PC-3 (cell line): ENCODE results near the gene LAD1. TPM values are rescaled to one million over a fixed set of nuclear protein-coding genes. Genes with fewer than 3 reads are reported as not detected.
A peak's percentile ranks its signal among the peaks of the same experiment; 100 is the strongest.

ENCODE experiments used
- ATAC-seq: fragments of 200-7000 bp; cut with Tn5 transposase; 2 replicates; pipeline ENCODE4 v1.9.1; 2020; ENCODE audit warnings: mild to moderate bottlenecking, moderate library complexity
- BruUV-seq: library from RNA; stranded (reverse); fragments of 400-500 nt; replicated peaks from 2 replicates; lab custom pipeline; 2021; lab: Mats Ljungman, UMichigan
- CTCF ChIA-PET: fragments of 300-600 bp; sonication (Branson Sonifier 250); formaldehyde crosslinking; loops from one replicate; lab custom pipeline; 2022; ENCODE audit warnings: antibody characterized with exemption; lab: Charles Lee
- POLR2A ChIA-PET: fragments of 300-600 bp; sonication (Branson Sonifier 250); formaldehyde crosslinking; loops from one replicate; lab custom pipeline; 2022; ENCODE audit warnings: antibody characterized with exemption; ENCODE audit not compliant: unreplicated experiment; lab: Charles Lee
- DNase-seq: peaks from one replicate; pipeline ENCODE4 v3.0.0-alpha.2; 2015
- H2AFZ ChIP-seq: fragments of 300-600 bp; sonication (generic); 2 replicates; pipeline ENCODE4 v1.6.0; 2016; ENCODE audit warnings: antibody characterized with exemption, low read length
- H3F3A ChIP-seq: fragments of 300-600 bp; sonication (generic); one replicate; pipeline ENCODE4 v1.6.0; 2017; ENCODE audit warnings: antibody characterized with exemption, low read length, control low read depth, mild to moderate bottlenecking; ENCODE audit not compliant: unreplicated experiment
- H3K27ac ChIP-seq: fragments of 300-600 bp; sonication (generic); 2 replicates; pipeline ENCODE4 v1.5.1; 2016; ENCODE audit warnings: mild to moderate bottlenecking, low read length
- H3K27me3 ChIP-seq: fragments of 300-600 bp; sonication (generic); 2 replicates; pipeline ENCODE4 v1.6.1; 2016; ENCODE audit warnings: low read length, mixed read lengths
- H3K36me3 ChIP-seq: fragments of 300-600 bp; sonication (generic); 2 replicates; pipeline ENCODE4 v1.6.1; 2016; ENCODE audit warnings: low read depth, mixed run types, low read length, mixed read lengths
- H3K4me1 ChIP-seq: fragments of 300-600 bp; sonication (generic); 2 replicates; pipeline ENCODE4 v1.5.1; 2016; ENCODE audit warnings: low read length; ENCODE audit not compliant: insufficient read depth
- H3K4me2 ChIP-seq: fragments of 300-600 bp; sonication (generic); 2 replicates; pipeline ENCODE4 v1.6.0; 2016; ENCODE audit warnings: low read length
- H3K4me3 ChIP-seq: fragments of 300-600 bp; sonication (generic); 2 replicates; pipeline ENCODE4 v1.5.1; 2016; ENCODE audit warnings: mild to moderate bottlenecking, low read length, mixed read lengths
- H3K79me2 ChIP-seq: fragments of 300-600 bp; sonication (generic); 2 replicates; pipeline ENCODE4 v1.6.1; 2017; ENCODE audit warnings: low read length, mixed read lengths
- H3K9ac ChIP-seq: fragments of 300-600 bp; sonication (generic); 2 replicates; pipeline ENCODE4 v1.6.0; 2016; ENCODE audit warnings: mild to moderate bottlenecking, low read length
- H3K9me2 ChIP-seq: fragments of 300-600 bp; sonication (generic); replicated peaks from 2 replicates; pipeline ENCODE4 v1.6.1; 2016; ENCODE audit warnings: mixed run types, low read length, mixed read lengths
- H3K9me3 ChIP-seq: fragments of 300-600 bp; sonication (generic); 2 replicates; pipeline ENCODE4 v1.6.1; 2016; ENCODE audit warnings: low read length, mixed read lengths
- H4K20me1 ChIP-seq: fragments of 300-600 bp; sonication (generic); 2 replicates; pipeline ENCODE4 v1.6.1; 2016; ENCODE audit warnings: low read length, mixed read lengths
- CTCF ChIP-seq: fragments of 300-600 bp; sonication (generic); conservative IDR thresholded peaks from 2 replicates; pipeline ENCODE4 v1.5.1; 2017; ENCODE audit warnings: antibody characterized with exemption, low read depth, mild to moderate bottlenecking, low read length
- EZH2 ChIP-seq: fragments of 300-600 bp; sonication (generic); IDR thresholded peaks from one replicate; pipeline ENCODE4 v1.6.1; 2017; ENCODE audit warnings: antibody characterized with exemption, mild to moderate bottlenecking, low read length; ENCODE audit not compliant: unreplicated experiment
- EZH2phosphoT487 ChIP-seq: fragments of 300-600 bp; sonication (generic); IDR thresholded peaks from 2 replicates; pipeline ENCODE4 v1.6.1; 2018; ENCODE audit warnings: mild to moderate bottlenecking, antibody characterized with exemption, low read length, borderline replicate concordance
- intact Hi-C: fragments of 100-400 bp; cut with micrococcal nuclease; formaldehyde crosslinking; loops from 2 replicates; pipeline ENCODE4 v1.9.0; 2023
- total RNA-seq: library from RNA; depleted of rRNA; stranded (reverse); fragments of >200 nt; gene quantifications from 2 replicates; pipeline ENCODE4 v1.2.3, GENCODE V29; 2014

The LAD1 gene
- total RNA-seq, 1 experiment from 2014 or later = 310 TPM

- Histone ChIP-seq H3K9me2 (0 out of 2 replicates have a peak, but pooled peaks cover 3% of the 10 kb centered on the region), H2AFZ (no peak overlapping the region), H4K20me1 (no peaks in the 10 kb centered on the region), H3K4me1 (peaks cover 22% of the 10 kb centered on the region), H3F3A (no peaks in the 10 kb centered on the region), H3K79me2 (no peaks in the 10 kb centered on the region), H3K9me3 (peaks cover 10% of the 10 kb centered on the region), H3K4me2 (no peak overlapping the region), H3K27me3 (no peaks in the 10 kb centered on the region), H3K9ac (no peak overlapping the region), H3K27ac (no peak overlapping the region), H3K36me3 (0 out of 2 replicates have a peak, but pooled peaks cover 4% of the 10 kb centered on the region), H3K4me3 (no peak overlapping the region)
- BruUV-seq = no TSS peak
- no peak for TF ChIP-seq CTCF
- no peak for TF ChIP-seq EZH2
- TF ChIP-seq EZH2phosphoT487 = no peak
- CTCF ChIA-PET = interaction anchor here (3.8 kb wide), 1 partner anchor 36 kb away, joined by 14 read pairs; no protein-coding TSS in a partner anchor
- POLR2A ChIA-PET = no interaction called here
- ATAC-seq (no peak), DNase-seq (no peak)
- intact Hi-C loops = loop anchor here (5.0 kb wide), 1 partner anchor 218 kb away; the partner anchor contains the start of gene ASCL5
Measured at GRCh38 chr1:201345081-201345355, 54.1 kb downstream of the LAD1 start.

GRCh38 chr1:201344206-201345080 lies 54.7 kb downstream of the LAD1 start:
- Histone ChIP-seq H3K9me2 (0 out of 2 replicates have a peak, but pooled peaks cover 3% of the 10 kb centered on the region), H4K20me1 (no peaks in the 10 kb centered on the region), H3K27ac (no peak overlapping the region), H3K36me3 (0 out of 2 replicates have a peak, but pooled peaks cover 4% of the 10 kb centered on the region), H3K4me3 (no peak overlapping the region), H3K4me1 (peaks cover 22% of the 10 kb centered on the region), H3F3A (no peaks in the 10 kb centered on the region), H3K4me2 (no peak overlapping the region), H2AFZ (no peak overlapping the region), H3K27me3 (no peaks in the 10 kb centered on the region), H3K9me3 (peaks cover 10% of the 10 kb centered on the region), H3K9ac (no peak overlapping the region), H3K79me2 (no peaks in the 10 kb centered on the region)
- no TSS peak for BruUV-seq
- DNase-seq (no peak), ATAC-seq (no peak)
- ChIA-PET CTCF (interaction anchor here (0.6 kb wide), 2 partner anchors 55 to 730 kb away, joined by 3 to 6 read pairs; no protein-coding TSS in a partner anchor), POLR2A (no interaction called here)
- intact Hi-C loops = loop anchor here (5.0 kb wide), 1 partner anchor 217 kb away; the partner anchor contains the start of gene ASCL5
- no peak for TF ChIP-seq EZH2phosphoT487
- TF ChIP-seq EZH2 = no peak
- TF ChIP-seq CTCF = no peak

GRCh38 chr1:201341377-201341776 lies 57.7 kb downstream of the LAD1 start:
- H3F3A ChIP-seq = no peaks in the 10 kb centered on the region
- TF ChIP-seq EZH2phosphoT487 (0 out of 2 replicates have a peak, but pooled peaks have one; percentile 12), EZH2 (no peak)
- intact Hi-C loops = no loop called here
- H3K27me3 ChIP-seq = no peaks in the 10 kb centered on the region
- ChIA-PET POLR2A (no interaction called here), CTCF (interaction anchor here (0.6 kb wide), 1 partner anchor 42 kb away, joined by 3 read pairs; no protein-coding TSS in a partner anchor)
- H4K20me1 ChIP-seq = no peaks in the 10 kb centered on the region
- H3K4me1 ChIP-seq = peaks cover 6% of the 10 kb centered on the region
- H3K36me3 ChIP-seq = 0 out of 2 replicates have a peak, but pooled peaks cover 4% of the 10 kb centered on the region
- no peak overlapping the region for H3K4me3 ChIP-seq
- ATAC-seq (no peak), DNase-seq (no peak)
- H3K9me3 ChIP-seq = peaks cover 10% of the 10 kb centered on the region
- H3K9me2 ChIP-seq = 0 out of 2 replicates have a peak, but pooled peaks cover 3% of the 10 kb centered on the region
- H3K79me2 ChIP-seq = no peaks in the 10 kb centered on the region
- no peak overlapping the region for H3K9ac ChIP-seq
- no TSS peak for BruUV-seq
- no peak overlapping the region for H3K27ac ChIP-seq
- H2AFZ ChIP-seq = no peak overlapping the region
- no peak overlapping the region for H3K4me2 ChIP-seq
